Measurements from ENCODE around the gene ADSS2. TPM values are rescaled to one million over a fixed set of nuclear protein-coding genes. Genes with fewer than 3 reads are reported as not detected.
"Not testable (repeated sequence)": the region's sequence is repeated elsewhere in the genome, so short reads cannot be mapped to it uniquely, and the experiment has no call there.

The ADSS2 gene
- total RNA-seq, 1 donor = 51.2 TPM

DNA sequence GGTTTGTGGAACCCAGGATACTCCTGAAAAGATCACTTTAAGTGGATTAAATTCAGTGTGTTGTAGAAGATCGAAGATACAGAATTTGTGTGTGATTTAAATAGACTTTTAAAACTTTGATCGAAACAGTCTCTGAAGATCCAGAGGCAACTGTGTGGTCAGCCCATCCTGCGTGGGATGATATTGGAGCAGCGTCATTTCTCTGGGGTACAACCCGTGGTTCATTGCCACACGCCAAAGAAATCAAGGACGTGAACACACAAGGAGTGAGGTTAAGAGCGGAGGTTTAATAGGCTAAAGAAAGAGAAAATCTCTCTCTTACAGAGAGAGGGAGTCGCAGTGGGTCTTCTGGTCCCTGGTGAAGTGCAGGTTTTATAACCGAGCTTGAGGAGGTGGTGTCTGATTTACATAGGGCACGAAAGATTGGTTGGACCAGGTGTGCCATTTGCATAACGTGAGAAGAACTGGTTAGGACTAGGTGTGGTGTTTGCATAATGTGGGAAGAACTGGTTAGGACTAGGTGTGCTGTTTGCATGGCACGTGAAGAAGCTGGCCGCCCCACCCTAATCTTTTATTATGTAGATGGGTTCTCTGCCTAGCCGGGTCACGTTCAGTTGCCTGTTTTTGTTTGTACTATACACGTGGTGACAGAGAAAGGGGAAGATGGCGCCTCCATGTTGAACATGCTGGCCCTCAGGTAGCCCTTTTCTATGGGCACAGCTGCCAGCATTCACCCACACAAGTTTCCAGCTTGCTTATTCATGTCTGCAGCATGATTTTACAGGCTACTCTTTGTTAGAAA is 82.3 kb downstream of the ADSS2 start:
- no peak overlapping the region for H3K4me3 ChIP-seq (ENCODE audit: low read depth, low read length)
- DNase-seq (ENCODE audit: low read depth) = no peak
- TF ChIP-seq, protein P1, sequence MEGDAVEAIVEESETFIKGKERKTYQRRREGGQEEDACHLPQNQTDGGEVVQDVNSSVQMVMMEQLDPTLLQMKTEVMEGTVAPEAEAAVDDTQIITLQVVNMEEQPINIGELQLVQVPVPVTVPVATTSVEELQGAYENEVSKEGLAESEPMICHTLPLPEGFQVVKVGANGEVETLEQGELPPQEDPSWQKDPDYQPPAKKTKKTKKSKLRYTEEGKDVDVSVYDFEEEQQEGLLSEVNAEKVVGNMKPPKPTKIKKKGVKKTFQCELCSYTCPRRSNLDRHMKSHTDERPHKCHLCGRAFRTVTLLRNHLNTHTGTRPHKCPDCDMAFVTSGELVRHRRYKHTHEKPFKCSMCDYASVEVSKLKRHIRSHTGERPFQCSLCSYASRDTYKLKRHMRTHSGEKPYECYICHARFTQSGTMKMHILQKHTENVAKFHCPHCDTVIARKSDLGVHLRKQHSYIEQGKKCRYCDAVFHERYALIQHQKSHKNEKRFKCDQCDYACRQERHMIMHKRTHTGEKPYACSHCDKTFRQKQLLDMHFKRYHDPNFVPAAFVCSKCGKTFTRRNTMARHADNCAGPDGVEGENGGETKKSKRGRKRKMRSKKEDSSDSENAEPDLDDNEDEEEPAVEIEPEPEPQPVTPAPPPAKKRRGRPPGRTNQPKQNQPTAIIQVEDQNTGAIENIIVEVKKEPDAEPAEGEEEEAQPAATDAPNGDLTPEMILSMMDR (IDR thresholded peaks at IDR 0.05; ENCODE audit: insufficient read depth, low read length) = no peak

DNA sequence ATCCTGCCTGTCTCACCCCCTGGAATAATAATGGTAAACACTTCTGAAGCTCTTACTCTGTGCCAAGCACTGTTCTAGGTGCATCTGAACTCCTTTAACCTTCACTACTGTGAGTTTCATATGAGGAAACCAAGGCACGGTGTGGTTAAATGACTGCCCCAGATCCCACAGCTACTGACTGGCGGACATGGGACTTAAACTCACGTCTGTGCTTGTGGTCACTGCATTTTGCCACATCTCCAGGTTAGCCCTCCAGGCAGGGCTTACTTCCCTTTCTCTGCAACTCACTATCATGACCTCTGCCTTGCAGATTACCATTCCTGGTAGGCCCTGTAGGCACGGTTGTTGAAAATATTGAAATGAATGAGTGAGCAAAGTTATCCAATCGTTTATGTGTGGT is 83.4 kb downstream of the ADSS2 start:
- H3K4me3 ChIP-seq (ENCODE audit: low read depth, low read length) = no peak overlapping the region
- TF ChIP-seq, protein P1 (IDR thresholded peaks at IDR 0.05; ENCODE audit: insufficient read depth, low read length) = no peak
- DNase-seq (ENCODE audit: low read depth) = no peak

DNA sequence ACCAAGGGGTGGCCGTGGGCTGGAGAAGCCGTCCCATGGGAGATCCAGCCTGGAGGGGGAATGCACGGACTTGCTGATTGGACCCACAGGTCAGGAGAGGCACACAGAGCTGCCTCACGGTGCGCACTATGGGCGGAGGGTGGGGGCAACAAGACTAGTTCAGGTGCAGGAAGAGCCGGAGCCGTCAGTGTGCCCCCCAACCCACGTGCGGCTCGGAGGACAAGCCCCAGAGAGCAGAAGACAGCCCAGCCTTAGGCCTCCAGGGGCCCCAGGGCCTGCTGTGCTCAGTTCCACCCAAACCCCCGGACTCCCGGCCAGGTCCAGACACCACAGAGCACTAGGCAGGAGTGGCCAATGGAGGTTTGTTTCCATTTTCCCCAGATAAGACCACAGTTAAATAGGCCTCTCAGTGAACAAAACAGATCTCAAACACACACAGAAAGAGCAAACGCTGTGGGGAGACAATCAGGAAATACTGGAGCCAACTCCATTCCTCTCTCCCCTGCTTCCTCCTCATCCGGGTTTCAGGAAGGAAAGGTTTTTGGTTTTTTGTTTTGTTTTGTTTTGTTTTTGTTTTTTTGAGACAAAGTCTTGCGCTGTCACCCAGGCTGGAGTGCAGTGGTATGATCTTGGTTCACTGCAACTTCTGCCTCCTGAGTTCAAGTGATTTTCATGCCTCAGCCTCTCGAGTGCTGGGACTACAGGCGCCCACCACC is 84.2 kb downstream of the ADSS2 start:
- H3K4me3 ChIP-seq (ENCODE audit: low read depth, low read length) = no peak overlapping the region
- TF ChIP-seq, protein P1 (IDR thresholded peaks at IDR 0.05; ENCODE audit: insufficient read depth, low read length) = no peak
- DNase-seq (ENCODE audit: low read depth) = no peak

DNA sequence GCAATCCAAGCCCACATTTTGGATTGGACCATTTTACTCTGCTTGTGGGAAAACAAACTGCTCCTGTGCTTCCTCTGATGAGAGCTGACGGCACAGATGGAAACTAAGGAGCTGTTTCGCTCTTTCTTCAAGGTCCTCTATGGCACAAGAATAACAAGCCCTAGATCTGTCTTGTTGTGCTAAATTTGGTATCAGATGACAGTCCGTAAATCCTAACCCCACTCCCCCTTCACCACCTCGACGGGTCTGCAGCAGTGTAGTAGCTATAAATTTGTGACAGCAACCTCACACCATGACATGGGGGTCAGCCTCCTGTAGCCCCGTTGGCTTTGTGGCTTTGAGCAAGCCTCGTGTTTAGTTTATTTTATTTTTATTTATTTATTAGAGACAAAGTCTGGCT is 85.9 kb downstream of the ADSS2 start:
- DNase-seq (ENCODE audit: low read depth) = no peak
- TF ChIP-seq, protein P1 (IDR thresholded peaks at IDR 0.05; ENCODE audit: insufficient read depth, low read length) = no peak
- no peak overlapping the region for H3K4me3 ChIP-seq (ENCODE audit: low read depth, low read length)

DNA sequence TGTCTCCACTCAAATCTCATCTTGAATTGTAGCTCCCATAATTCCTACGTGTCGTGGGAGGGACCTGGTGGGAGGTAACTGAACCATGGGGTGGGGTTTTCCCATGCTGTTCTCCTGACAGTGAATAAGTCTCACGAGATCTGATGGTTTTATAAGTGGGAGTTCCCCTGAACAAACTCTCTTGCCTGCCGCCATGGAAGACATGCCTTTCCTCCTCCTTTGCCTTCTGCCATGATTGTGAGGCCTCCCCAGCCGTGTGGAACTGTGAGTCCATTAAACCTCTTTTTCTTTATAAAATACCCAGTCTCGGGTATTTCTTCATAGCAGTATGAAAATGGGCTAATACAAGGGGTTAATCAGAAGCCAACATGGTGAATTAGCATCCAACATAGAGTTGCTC is 86.4 kb downstream of the ADSS2 start:
- DNase-seq (ENCODE audit: low read depth); H3K4me3 ChIP-seq (ENCODE audit: low read depth, low read length): not testable (repeated sequence)

DNA sequence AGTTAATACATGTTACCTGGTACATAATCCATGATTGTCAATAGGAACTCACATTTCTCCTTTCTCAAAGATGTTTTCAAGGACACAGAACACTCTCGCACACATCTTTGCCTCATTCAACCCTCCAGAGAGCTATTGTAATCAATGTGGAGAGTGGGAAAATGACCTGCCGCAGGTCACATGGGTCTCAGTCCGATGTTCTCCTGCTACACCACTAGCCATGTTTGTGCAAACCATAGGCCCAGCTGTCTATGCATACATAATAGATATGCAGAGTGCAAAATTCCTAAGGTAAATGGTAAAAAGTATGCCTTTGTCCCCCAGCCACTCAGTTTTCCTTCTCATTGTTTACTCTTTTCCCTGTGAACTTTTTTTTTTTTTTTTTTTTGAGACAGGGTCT is 89.2 kb downstream of the ADSS2 start:
- DNase-seq (ENCODE audit: low read depth) = no peak
- no peak overlapping the region for H3K4me3 ChIP-seq (ENCODE audit: low read depth, low read length)

More for the DNA sequence above, 89.2 kb downstream of the ADSS2 start:
- TF ChIP-seq, protein P1 (IDR thresholded peaks at IDR 0.05; ENCODE audit: insufficient read depth, low read length) = no peak
